Stimulated activated CD8-positive, alpha-beta memory T cell treated with anti-CD3 and anti-CD28 coated beads, Interleukin-7, amount 100 ng/mL, for 1 hour (primary cell): Measurements from ENCODE around the gene DUSP10.

ENCODE experiments used
- DNase-seq, 2 donors: peaks; one replicate each; pipeline ENCODE4 v3.0.0-alpha.2; 2020; ENCODE audit warnings: low read depth in 2 of 2

The DUSP10 gene

DNA sequence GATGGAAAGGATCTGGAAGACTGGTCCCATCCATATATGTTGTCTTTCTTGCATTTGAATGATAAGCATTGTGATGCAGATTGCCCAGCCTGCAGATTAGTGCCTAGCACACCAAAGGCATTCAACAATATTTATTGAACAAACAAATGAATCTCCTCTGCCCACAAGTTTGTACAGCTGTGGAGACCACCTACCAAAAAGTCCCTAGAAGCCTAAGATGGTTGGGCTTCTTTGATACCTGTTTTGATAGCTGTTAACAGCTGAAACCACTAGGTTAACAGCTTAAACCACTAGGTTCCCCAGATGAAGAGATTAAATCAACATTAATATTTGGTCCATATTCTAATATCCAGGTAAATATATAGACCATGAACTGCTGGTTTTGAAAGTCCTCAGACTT lies 9.8 kb downstream of the DUSP10 start:
- no peak for DNase-seq

DNA sequence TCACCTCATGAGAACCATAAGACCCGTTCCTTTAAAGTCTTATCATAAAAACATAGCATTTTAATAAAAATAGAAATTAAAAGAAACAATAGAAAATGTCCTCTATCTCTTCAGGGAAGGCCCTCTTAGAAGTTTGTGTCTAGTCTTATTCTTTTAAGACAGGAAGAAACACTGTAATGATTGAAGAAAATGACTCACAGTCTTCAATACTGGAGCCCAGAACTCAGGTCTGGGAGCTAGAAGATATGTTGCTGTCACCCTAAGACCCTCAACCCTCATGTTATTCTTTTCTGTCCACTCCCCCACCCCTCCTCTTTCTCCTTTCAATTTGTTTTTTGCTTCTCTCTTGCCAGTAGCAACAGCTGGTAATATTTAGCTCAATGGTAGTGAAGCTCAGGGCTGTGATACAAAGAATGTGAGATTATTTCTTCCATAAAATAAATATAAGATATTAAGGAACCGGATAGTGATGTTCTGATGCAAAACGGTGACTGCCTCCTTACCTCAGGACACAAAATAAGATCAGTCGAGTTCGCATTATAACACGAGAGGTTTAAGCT lies 12.0 kb downstream of the DUSP10 start:
- no peak for DNase-seq

DNA sequence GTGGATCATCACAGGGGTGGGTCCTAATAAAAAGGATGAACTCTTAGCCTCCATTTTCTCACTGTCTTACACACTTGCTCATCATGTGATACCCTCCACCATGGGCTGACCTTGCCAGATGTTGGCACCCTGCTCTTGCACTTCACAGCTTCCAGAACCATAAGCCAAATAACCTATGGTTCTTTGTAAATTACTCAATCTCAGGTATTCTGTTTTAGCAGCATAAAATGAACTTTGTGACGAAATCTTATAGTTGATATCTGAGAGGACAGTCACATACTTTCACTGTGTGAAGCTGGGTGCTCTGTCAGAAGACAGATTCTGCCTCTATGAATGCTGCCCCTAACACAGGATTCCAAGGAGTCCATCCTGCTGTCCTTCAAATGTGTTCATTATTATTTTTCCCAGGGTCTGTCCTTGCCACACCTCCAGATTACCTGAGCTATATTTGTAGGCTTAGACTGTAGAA lies 13.8 kb downstream of the DUSP10 start:
- no peak for DNase-seq

DNA sequence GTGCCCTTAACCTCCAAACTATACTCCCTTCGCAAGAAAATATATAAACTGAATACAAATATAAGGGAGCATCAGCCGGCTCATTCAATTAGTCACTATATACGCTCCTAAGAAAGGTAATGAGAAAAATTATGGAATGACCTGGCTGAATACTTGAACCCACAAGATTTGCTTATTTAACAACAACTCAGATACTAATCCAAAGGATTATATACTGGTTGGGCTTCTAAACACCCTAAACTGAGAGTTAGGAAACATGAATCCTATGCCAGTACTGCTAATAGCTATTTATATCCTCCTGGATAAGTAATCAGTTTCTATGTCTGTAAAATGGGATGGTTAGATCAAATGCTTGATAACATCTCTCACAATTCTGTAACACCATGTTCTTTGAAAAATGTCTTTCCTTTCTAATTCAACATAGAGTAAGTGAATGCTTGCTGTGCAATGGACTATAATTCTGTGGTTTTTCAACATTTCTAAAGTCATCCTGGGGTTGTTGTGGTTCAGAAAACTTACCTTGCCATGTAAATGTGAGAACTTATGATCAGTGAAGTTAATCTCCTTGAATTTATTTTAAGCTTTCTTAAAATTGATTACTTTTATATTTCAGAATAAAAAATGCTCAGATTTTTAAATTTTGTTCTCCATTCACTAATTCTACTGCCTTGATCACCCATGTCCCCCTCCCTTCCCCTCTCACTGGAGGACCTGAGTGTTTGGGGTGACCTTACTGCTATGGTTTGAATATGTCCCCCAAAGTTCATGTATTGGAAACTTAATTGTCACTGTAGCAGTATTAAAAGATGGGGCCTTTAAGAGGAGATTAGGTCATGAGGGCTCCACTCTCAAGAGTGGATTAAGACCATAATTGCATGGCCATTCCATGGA lies 14.5 kb downstream of the DUSP10 start:
- no peak for DNase-seq

DNA sequence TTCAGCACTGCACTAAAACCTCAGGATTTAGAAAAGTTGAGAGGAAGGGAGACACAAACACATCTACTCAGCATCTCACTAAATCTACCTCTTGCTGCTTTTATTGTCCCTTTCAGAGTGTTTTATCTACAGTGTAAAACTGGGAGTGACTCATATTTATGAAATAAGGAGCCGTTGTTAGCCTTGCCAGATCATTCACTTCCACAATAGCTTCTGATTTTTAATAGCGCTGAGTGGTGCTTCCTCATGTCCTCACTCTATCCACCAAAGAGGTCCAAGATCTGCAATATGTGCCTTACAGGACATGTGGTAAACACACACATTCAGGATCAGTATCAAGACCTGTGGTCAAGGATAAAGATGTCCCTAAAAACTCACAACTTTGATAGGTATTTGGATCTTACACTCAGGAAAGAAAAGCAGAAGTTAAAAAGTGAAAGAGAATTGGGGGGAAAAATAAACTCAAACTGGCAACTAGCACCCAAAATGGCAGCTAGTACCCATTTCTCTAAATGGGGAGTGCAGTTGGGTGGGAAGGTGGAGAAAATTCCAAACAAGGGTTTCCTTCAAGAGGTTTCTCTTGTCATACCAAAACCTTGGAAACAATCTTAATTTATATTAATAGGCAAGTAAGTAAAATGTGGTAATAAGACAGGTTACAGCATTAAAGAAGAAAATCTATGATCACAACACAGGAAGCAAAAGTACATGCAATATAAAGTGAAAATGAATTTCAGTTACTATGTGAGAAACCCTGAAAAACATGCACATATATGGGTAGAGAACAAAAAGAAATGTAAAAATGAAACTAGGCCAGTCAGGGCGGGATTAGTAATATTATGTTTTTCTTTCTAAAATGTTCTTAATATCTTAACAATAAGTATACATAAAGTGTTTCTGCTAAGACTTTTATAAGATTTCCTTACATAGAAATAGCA lies 15.9 kb downstream of the DUSP10 start:
- no peak for DNase-seq

DNA sequence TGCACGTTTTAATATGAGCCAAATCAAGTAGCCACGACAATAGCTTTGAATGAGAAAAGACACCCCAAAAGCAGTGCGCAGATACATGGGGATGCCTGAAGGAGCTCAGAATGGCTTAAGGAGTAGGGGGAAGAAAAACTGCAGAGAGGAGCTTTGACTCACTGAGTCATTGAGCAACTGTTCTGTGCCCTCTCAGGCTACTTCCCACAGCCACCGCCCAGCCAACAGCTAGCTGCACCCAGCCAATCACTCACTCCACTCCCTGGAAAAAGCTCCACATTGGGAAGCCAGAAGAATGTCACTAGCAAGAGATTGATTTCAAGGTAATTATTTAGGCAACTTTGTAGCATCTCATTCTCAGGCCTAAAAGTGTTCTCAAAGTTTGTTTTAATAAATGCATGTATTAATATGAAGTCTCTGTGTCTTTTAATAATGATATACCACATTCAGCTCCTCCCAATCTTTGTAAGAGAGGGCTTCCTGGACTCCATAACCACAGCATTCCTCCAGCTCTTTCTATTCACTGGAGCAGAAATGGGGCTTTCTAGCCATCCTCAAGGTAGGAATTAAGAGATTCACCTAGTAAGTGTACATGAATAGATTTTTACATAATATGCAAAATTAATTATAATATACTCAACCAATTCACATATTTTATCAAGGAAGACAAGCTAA lies 16.8 kb downstream of the DUSP10 start:
- no peak for DNase-seq

DNA sequence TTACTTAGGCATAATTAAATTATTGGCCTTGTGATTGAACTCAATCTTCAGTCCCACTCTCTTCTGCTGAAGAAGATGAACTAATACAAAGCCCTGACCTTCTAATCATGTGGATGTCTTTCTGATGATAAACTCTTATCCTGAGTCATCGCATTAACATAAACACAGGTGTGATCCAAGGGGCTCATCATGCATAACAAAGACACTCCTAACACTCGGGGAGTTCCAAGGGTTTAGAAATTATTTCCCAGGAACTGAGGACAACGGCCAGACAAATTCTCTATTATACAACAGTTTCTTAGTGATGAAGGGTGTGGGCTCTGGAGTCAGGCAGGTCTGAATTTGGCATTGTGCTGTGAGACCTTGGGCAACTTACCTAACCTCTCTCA lies 18.0 kb downstream of the DUSP10 start:
- no peak for DNase-seq

DNA sequence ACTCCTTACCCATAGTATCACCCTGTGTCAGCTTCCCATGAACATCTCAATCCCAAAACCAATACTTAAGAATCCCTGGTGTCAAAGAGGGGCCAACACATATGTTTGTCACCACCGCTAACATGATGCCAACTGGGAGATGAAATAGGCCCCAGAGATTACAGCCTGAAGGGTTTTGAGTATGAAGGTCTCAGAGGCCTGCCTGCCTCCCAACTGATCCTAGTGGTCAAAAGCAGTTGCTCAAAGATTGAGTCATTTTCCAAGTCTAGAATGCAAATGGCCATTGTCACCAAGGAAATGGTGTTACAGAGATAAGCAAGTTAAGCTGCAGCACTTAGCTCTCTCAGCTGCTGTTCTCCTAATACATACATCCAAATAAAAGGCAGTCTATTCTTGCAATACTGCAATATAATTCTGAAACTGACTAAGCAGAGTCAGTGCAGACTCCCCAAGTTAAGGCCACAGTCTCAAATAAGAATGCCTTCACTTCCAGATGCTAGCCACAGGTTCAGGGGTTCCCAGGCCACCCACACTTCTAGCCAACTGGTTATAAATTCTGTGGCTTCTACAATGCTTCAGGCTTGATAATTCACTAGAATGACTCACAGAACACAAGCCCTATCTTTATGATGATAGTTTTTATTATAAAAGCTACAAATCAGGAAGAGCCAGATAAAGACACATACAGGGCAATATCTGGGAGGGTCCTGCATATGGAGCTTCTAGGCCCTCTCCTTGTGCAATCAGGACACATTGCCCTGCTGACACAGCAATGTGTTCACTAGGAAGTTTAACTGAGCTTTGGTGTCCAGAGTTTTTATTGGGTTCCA lies 18.7 kb downstream of the DUSP10 start:
- DNase-seq = no peak

DNA sequence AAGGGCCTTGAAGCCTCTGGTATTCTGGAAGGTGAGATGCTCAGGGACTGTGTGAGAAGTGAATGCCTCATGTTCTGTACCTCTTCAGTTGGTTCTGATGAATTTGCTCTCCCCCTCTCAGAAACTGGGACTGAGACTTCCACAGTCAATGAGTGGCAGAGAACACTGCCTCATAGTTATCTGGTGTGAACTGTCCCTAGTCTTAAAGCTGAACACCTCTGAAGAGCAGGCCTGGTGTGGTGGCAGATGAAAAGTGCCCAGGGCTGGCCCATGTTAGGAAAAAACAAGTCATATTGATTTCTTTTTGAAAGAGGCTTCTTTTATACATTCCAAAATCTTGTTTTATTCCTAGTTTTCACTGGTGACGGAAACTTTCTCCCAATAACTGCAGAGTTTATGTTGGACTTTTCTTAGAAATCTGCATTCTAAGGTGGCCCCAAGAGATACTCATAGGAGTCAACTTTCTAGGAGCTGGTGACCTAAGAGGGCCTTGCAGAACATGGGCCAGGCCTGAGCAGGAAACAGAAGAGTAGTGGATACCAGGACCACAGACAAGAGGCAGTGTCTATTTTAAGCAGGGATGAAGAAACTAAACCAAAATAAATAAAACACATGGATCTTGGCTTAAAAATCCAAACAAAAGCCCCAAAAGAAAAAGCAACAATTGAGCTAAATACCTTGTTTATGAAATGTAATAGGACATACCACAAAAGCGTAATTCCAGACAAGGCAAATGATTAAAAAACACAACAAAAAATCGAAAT lies 19.5 kb downstream of the DUSP10 start:
- no peak for DNase-seq

DNA sequence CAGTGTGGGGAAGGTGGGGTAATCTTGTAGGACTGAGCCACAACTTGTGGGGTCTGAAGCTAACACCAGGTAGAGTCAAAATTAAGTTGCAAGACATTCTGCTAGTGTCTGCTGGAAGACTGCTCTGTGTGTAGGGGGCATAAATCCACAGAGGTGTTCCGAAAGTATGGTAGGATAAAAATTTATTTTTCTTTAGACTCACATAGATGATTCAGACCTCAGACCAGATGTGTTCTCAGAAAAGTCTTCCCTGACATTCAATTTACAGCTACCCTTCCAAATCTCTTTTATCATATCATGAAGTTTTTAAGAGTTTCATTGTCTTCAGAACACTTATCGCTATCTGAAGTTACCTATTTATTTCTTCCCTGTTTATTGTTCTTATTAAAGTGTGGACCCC lies 21.3 kb downstream of the DUSP10 start:
- DNase-seq = no peak

DNA sequence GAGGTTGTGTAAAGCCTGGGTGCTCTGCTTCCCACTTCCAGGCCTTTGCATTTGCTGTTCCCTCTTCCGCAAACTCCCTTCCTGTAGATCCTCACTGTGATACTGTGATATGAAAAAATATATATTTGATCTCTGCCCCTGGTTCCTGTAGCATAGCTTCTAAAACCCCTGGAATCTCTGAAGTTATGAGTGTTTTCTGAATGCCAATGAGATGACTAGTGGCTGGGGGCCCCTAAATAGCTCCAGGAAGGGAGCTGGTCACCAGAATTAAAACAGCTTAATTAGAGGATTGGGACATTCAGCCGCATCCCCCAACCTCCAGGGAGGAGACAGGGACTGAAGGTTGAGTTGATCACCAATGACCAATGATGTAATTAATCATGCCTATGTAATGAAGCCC lies 21.9 kb downstream of the DUSP10 start:
- DNase-seq = no peak

DNA sequence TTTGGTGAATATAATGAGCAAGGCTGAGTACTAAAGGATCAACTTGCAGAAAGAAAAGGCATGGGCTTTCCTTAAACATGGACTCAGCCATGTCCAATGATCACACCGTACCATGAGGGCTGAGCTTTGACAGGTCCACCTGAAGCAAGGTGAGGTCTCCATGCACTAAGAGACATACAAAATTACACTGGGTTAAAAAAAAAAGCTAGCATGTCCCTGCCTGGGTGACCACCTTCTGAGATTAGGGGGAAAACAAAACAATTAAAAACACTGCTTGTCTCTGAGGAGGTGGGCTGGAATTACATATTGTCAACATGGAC lies 22.7 kb downstream of the DUSP10 start:
- DNase-seq = no peak

DNA sequence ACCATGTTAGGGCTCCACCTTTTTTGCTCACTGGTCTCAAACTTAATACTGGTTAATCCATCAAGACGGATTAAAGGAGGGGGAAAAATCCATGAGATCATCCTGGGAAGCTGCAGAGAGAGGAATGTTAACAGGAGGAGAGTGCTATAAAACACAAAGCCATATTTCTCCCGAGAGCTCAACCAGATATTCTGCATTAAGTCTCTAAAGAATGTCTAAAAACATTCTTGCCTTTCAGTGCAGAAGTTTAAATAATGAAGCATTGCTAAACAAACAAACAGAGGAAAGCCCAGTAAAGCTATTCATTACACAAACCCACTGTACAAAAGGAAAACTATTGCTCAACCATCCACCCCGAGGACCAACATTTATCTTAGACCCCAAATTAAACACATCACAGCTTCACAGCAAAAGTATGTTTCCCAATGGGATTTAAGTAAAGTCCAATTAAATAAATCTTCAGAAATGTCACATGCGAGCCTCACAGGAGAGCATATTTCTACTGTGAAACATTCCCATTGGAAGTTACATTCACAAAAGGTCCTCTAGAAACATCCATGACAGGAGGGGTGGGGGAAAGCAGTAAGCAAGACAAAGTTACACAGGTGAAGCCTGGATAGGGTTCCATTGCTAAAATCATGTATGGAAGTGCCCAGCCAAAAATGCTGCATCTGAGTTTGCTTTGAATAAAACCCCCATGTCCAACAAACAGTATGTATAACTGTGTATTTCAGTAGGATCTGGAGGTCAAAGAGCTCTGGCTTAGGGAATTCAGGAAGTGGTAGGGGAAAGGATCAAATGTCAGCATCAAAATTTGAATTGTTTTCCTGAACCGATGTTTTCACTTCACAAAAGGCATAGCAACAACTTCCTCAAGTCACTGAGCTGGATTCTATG lies 23.3 kb downstream of the DUSP10 start:
- DNase-seq = no peak

DNA sequence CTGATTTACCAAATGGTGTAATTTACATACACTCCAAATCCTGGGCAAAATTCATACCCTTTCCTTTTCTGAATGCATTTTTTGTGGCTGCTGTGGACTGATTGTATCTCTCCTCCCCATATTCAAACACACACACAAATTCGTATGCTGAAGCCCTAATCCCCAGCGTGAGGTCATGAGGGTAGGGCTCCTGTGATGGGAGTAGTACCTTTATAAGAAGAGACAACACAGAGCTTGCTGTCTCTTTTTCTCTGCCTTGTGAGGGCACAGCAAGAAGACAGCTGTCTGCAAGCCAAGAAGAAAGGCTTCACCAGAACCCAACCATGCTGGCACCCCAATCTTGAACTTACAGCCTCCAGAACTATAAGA lies 24.4 kb downstream of the DUSP10 start:
- no peak for DNase-seq

DNA sequence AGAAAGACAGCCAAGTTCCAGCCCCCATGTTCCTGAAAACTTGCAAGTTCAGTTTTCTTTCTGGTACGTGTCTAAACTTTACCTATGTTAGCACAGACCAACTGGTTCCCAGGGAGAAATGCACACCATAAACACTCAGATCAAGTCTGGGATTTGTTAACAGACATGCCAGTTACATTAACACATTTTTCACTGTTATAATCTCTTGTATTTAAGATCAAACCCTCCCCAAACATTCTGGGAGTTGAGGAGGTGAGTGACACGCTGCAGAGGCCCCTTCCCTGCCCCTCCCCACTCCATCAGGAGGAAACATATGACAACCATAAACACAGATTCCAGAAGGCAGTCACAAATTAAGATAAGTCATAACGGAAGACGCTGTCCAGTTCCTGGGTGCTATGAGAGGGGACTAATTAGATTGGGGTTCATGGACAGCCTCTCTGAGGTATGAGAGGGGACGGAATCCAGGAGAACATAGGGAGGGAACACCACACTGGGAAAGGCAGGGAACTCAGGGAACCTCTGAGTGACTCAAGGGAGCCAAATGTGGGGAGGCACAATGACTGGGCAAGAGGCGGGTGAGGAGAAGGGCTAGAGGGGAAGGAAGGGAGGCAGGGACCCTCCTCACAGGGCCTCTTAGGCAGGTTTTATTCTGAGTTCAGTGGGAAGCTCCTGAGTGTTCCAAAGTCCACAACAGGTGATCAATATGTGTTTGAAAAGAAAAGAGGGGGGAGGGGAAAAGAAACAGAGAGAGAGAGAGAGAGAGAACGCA lies 25.0 kb downstream of the DUSP10 start:
- no peak for DNase-seq

DNA sequence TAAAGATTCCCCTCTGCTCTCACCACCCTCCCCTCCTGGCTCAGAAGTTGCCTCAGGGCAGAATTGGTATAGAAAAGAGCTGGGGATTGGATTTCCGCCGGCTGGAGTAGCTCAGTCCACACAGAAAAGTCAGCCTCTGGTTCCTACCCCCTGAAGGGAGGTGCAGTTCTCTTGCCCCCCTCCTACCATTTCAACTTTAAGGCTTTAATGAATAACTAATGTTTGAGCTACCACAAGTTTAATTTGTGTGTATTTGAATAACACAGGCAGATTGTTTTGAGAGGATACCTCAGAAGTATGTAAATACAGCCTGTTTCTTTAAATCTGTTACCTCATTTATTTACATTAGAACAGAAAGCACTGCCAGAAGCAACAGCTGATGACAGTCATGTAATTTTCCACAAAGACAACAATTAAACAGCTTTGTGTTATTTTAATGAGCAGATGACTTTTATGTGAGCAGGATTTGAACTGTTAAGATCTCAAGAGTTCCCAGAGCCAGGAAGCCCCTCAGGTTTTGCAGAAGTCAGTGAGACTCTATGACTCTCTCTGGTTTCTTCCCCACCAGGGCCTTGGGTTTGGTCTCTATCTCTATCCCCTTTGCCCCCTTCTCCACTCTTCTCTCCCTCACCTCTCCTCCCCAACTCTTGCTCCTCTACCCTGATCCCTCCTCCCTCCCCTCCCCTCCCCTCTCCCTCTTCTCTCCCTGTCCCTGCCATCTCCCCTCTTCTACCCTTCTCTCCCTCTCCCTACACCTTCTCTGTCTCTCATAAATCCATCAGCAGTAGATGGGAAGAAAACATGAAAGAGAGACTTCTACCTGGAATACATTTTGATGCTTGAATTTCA lies 26.3 kb downstream of the DUSP10 start:
- no peak for DNase-seq
